GM18907 (cell line): ENCODE measurements around the gene PFDN4.

Experiments used
- ATAC-seq: cut with Tn5 transposase; IDR thresholded peaks from one replicate; pipeline ENCODE4 v1.9.1; 2021; ENCODE audit warnings: mild to moderate bottlenecking, moderate library complexity; ENCODE audit not compliant: unreplicated experiment

The PFDN4 gene

GRCh38 chr20:54200487-54201267 is 7.2 kb upstream of the PFDN4 start:
- ATAC-seq, result no peak

GRCh38 chr20:54201268-54201846 is 6.5 kb upstream of the PFDN4 start:
- ATAC-seq, result no peak

- no peak for ATAC-seq
Measured at GRCh38 chr20:54203281-54203680, 4.6 kb upstream of the PFDN4 start.

GRCh38 chr20:54204063-54204462 is 3.8 kb upstream of the PFDN4 start:
- ATAC-seq, result no peak

- ATAC-seq, result no peak
Measured at GRCh38 chr20:54204481-54204880, 3.4 kb upstream of the PFDN4 start.

- ATAC-seq, result no peak
Measured at GRCh38 chr20:54205450-54205849, 2.4 kb upstream of the PFDN4 start.

GRCh38 chr20:54207053-54207742 is 689 bp upstream of the PFDN4 start:
- no peak for ATAC-seq

GRCh38 chr20:54208548-54209176 is 775 bp downstream of the PFDN4 start:
- ATAC-seq, result peak; percentile 13

- no peak for ATAC-seq
Measured at GRCh38 chr20:54209216-54209813, 1.4 kb downstream of the PFDN4 start.

GRCh38 chr20:54212226-54212625 is 4.3 kb downstream of the PFDN4 start:
- no peak for ATAC-seq

GRCh38 chr20:54212871-54213270 is 5.0 kb downstream of the PFDN4 start:
- no peak for ATAC-seq

- no peak for ATAC-seq
Measured at GRCh38 chr20:54214566-54214965, 6.7 kb downstream of the PFDN4 start.

GRCh38 chr20:54215157-54215789 is 7.4 kb downstream of the PFDN4 start:
- no peak for ATAC-seq

GRCh38 chr20:54217762-54218161 is 9.9 kb downstream of the PFDN4 start:
- ATAC-seq, result no peak

GRCh38 chr20:54218470-54218869 is 10.6 kb downstream of the PFDN4 start:
- ATAC-seq, result no peak

- ATAC-seq, result no peak
Measured at GRCh38 chr20:54219751-54220426, 12.0 kb downstream of the PFDN4 start.

GRCh38 chr20:54220722-54221121 is 12.8 kb downstream of the PFDN4 start:
- no peak for ATAC-seq

- peak; percentile 85 for ATAC-seq
Measured at GRCh38 chr20:54221353-54221752, 13.5 kb downstream of the PFDN4 start.

- ATAC-seq, result no peak
Measured at GRCh38 chr20:54221996-54222890, 14.4 kb downstream of the PFDN4 start.
